GM18520 (cell line): ENCODE measurements around the gene GFOD1.
A peak's percentile ranks its signal among the peaks of the same experiment; 100 is the strongest.

Experiments
- ATAC-seq: cut with Tn5 transposase; IDR thresholded peaks from one replicate; pipeline ENCODE4 v1.9.1; 2021; ENCODE audit not compliant: unreplicated experiment

GFOD1 gene

DNA sequence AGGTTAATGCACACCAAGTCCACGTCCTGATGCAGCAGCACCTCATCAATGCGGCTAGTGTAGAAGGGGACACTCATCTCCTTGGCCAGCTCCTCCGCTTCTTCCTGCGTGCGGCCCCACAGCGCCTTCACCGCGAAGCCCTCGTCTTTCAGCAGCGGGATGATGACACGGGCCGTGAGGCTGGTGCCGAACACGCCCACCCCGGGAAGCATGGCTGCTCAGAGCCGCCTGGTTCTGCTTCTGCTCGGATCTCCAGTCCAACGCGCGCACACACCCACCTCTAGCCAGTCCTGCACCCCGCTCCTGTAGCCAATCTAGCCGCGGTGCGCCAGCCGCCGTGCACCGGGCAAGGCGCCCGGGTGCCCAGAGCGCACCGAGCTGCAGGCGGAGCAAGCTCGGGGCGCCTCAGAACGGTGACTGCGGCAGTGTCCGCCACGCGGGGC is 700 bp downstream of the GFOD1 start:
- peak; percentile 12 for ATAC-seq

DNA sequence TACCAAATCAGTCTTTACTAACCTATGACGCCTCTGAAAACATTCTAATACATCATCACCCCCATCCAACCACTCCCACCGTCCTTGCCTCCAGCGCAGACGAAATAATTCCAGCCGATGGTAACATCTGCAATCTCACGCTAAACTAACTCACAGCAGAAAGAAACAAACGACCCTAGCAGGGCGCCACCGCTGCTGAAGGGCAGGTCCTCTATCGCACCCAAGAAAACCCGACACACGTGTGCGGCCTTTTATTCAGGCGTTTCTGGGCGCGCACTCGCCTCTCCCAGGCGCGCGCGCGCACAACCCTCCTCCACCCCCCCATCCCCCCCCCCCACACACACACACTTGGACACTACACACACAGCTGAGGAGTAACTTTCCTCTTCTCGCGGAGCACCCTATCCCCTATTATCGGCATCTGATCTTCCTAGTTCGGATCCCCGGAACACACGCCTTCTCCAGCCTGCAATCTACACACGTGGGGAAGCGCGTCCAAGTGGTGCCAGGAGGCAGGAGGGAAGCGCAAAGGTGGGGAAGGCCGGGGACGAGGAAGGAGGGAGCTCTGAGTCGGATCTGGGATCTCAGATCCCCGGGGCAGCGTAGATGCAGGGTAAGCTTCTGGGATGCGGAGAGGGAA is 1.4 kb downstream of the GFOD1 start:
- ATAC-seq: no peak

DNA sequence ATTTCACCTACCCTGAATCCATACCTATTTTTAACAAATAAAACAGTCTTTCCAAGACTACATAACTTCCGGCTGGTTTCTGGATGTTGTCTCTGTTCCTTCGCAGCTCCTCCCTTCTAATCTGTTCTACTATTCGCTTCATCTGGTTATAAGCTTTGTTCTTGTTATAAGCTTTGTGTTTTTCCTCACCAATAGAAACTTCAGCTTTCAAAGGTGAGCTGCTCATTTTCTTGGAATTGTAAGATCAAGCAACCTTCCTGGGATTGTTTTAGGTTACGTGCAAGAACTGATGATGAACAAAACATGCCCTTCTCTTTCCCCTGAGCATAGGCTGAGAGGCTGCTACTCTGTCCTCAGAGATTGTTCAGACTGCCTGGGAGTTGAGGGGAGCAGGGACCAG is 2.1 kb downstream of the GFOD1 start:
- no peak for ATAC-seq

DNA sequence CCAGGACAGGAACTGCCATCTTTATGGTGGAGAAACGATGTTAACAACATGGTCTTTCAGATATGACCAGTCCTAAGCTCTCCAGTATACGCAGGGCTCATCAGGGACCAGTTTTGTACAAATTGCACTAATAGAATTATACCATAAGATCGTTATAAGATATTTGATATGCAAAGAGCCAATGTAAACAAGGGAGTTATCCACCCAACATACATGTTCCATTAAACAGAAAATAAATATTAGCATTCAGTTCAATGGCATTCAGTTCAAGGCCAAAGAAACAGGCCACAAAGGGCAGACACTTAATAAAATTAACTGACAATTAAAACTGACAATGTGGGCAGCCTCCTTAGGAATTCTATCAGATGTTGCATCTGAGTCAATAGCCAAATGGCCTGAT is 2.6 kb downstream of the GFOD1 start:
- no peak for ATAC-seq

DNA sequence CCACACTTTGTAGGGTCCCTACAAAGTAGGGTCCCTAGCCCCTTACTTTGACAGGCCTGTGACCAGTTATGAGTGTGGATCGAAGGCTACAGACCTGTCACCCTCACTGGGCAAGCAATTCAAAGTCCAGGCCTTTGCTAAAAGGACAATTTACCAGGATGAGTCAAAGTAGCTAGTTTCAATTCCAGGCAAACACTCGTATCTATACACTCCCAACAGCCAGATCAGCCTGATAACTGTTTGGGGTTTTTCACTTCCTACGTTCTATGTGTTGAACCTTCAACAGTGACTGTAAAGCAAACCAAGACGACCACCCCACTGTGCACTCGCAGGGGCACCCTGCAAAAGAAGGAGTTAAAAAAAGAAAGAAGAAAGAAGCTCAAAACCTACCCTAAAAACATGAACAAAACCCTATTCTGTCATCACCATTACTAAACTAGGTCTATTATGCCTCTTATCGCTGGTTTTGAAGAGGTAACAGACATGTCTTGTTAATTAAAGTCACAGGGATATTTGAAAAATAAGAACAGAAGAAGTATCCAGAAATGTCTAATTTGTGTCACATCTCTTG is 3.2 kb downstream of the GFOD1 start:
- ATAC-seq: no peak

DNA sequence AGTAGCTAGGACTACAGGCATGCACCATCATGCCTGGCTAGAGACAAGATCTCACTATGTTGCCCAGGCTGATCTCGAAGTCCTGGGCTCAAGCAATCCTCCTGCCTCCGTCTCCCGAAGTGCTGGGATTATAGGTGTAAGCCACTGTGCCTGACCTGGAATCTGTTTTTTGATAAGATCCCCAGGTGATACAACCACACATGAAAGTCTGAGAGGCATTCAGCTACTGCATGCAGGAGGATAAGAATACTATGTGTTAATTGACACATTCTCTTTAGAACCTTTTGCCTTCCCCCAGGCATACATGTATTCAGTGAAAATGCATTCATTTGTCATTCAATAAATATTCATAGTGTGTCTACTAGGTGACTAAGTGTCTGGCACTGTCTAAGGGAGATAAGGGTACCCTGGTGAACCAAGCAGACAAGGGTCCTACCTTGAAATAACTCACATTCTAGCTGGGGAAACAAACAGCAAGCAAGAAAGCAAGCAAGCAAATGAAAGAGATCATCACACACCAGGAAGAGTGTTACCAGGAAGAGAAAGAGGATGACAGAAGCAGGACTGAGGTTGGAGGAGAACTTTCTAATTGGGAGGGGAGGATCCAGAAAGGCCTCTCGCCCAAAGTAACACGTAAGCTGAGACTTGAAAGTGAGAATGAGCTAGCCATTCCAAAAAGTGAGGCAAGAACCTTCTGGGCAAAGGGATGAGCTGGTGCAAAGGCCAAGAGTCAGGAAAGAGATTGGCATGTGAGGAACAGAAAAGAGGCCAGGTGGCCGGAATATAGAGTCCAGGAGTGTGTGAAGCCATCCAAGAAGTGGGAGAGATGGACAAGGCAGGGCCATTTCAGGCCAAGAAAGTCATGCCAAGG is 6.5 kb downstream of the GFOD1 start:
- ATAC-seq: no peak

DNA sequence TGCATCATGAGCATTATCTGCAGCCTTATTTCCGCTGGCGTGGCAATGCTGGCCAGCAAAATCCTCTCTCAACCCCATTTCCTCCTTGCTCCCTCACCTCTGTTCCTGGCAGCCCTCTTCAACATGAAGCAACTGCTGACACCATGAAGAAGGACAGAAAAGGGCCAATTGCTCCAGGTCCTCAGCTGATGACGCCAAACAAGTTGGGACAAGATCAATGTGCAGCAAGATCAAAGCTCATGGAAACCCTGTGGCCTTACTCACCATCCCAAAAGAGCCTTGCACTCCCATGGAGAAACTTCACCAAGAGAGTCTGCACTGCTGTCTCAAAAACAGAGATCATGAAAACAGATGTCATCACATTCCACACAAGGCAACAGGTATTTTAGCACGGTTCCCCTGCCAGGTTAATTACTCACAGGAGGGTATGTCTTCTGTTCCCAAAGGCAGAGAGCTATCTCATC is 7.4 kb downstream of the GFOD1 start:
- no peak for ATAC-seq

DNA sequence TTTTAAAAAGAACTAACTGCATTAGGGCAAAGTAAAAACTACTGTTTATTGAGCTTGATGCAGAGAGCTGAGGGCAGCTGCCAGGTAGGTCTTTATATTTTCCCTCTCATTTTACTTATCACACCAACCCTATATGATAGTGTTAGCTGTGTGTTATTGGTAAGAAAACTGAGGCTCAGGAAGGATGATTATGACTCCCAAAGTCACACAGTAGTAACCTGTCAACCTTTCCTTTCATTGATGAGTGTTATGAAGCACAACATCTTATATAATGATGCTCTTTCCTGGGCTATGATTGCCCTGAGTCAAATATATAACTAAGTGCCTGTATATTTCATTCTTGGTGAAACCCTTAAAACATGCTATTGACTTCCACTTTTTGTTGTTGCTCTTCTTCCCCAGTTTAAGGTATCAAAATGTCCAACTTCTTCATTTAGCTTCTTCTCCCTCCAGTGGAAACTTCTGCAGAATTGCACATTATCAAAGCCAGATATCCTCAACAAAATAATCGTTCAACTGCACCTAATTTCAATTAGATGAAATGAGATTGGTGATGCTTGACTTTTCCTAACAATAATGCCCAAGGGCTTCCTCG is 8.1 kb downstream of the GFOD1 start:
- ATAC-seq: no peak

DNA sequence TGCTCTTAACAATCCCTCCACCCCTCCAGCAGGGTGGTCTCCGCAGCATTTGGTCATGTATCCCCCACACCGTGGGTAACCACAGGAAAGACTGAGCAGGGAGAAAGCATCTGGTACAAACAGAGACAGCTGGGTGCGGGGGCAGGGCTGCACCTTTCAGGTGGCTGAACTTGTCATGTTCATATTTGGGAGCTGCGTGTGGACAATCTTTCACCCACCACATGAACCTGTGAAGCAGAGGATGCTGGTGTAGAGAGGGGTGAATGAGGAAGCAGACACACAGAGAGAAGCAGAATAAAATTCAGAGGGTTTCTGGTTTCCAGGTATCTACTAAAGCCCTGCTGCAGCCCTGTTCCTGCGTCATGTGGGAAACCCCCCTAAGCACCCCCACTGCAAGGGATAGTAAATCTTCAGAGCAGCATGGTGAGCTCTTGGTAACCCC is 8.9 kb downstream of the GFOD1 start:
- no peak for ATAC-seq

DNA sequence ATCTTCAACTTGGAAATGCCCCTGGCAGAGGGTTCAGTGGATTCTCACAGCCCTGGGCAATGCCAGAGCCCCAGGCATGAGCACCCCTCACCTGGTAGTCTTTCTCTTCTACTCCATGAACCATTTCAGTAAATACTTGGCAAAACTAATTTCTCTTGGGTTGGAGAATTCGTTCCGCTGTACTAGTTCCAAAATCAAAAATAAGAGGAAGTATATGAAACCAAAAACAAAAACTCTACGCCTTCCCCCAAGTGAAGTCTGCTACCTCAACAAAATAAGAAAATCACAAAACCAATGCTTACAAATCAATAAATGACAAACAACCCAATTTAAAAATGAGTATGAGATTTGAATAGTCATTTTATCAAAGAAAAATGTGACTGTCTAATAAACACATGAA is 12.6 kb downstream of the GFOD1 start:
- ATAC-seq: no peak

DNA sequence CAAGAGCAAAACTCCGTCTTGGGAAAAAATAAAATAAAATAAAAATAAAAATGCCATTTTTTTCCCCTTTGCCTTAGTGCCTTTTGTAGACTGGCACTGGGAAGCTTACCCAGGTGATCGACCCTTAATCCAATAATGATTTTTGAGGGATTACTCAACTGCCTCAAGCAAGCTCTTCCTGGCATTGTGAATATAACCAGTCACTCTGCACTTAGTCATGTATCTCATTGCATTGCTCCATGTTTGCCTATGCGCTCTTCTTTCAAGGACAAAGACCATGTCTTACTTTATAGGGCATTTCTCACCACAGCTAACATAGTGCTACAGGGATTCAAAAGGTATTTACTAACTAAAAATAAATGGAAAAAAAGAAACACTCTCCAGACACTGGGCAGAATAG is 13.0 kb downstream of the GFOD1 start:
- no peak for ATAC-seq

DNA sequence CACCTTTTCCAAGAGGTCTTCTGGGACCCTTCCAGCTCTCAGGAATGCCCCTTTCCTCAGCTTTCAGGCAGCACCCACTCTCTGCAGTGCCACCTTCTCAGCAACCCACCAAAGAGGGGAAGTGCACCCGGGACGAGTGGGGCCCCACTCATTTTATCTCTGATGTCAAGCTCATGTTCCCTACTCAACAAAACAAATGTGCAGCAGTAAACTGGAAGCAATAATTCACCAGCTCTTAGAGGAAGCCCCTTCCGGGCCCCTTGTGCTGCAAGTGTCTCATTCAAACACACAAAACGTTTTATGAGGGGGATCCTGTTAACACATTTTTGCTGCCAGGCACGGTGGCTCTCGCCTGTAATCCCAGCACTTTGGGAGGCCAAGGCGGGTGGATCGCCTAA is 13.6 kb downstream of the GFOD1 start:
- ATAC-seq: no peak

DNA sequence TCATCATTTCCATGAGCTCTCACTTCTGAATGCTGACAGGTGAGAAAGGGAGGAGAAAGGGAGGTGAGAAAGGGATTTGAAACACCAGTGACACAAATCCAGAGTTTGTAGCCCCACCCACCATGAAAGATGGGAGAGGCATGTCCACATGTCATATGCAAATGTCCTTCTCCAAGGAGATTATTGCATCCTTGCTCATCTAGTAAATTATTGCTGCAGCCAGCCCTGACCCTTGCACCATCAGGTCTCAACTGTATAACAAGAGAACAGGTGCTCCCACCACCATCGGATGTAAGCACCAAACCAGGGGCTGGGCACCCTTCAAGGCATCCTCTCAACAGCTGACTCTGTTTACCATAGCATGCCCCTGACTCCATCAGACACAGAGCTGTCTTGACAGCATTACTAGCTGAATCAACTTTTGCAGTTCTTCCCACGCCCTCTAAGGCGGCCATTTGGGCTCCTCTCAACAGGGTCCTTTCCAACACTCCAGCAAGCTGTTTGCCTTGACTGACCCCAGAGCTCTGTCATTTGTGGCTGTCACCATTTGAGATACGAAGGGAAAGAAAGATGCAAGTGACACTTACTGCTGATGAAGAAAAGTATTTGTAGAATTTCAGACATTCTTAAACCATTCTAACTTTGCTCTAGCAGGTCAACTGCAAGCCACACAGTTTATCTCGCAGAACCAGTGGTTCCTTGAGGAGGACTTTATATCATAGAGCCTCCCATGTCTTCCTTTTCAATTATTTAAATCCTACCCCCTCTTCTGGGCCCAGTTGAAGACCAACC is 14.2 kb downstream of the GFOD1 start:
- no peak for ATAC-seq

DNA sequence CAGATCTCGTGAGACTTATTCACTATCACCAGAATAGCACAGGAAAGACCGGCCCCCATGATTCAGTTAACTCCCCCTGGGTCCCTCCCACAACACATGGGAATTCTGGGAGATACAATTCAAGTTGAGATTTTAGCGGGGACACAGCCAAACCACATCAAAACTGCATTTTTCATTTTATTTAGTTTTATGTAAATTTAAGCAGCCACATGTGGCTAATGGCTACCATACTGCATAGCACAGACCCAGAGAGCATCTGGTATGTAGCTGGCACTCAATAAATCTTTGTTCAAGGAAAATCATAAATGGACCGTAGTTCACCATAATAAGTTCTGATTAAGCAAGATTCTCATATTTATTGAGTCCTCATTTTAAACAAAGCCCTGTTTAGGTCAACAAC is 15.3 kb downstream of the GFOD1 start:
- no peak for ATAC-seq

DNA sequence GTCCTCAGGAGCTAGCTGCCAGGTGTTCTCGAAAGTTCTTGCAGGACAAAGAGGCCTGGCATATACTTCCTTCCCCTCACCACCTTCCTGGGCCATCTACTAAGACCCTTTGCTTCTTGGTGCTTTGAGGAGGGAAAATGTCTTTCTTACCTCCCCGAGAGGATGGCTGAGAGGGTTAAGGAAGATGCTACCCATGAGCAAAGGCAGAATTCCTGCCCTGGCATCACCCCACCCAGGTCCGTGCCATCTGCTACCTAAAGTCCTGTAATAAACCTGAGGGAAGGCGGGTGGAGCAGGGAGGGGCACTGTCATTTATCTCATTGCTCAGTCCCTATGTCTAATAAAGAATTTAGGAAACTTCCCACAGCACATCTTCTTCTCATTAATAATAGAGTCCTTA is 16.2 kb downstream of the GFOD1 start:
- no peak for ATAC-seq

DNA sequence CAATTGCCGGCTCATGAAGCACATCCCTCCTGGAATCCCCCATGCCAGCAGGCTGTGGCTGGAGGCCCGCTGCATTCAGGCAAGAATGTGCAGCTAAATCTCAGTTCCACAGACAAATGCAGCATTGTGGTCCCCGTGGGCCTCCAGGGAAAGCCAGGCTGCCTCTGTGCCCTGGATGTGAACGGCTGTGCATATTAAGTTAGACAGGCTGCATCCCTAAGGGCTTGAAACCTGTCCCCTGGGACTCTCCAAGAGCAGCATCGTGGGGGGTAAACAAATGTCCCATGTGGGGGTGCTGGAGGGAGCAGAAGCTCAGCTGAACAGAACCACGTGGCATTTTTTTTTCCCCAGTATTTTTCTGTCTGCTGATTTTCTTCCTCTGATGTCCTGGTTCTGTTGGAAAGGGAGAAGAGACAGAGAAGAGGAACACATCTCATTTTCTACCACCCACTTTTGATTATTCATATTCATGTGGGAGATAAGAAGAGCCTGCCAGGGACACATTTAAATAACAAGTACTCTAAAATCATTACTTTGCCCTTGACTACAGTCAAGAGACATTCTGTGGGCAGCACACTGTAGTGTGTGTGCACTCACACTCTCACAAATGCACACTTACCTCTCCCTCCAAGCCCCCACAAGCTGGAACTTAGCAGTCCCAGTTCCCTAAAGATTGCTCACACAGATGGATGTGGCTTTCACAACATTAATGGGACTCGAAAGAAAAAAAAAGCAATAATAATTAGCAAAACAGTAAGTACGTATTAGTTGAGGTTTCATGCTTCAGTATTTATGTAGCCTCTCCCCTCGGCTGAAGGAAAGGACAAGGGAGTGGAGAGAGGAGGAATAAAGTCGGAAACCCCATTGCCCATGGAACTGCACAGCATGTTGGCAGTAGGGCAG is 16.9 kb downstream of the GFOD1 start:
- no peak for ATAC-seq

DNA sequence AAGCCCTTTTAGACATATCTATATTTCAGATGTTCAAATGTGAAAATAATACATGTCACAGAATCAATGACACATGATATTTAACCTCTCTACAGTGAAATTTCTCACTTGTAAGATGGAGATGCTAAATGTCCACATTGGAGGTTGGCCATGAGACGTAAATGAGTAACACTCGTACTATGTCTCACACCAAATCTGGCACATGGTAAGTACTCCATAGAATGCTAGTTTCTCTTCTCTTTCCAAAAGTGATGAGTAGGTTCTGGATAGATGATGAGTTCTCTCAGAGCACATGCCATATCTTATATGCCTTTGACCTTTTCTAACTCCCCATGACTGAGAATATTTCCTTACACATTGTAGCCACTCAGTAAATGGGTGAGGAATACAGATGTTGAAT is 17.7 kb downstream of the GFOD1 start:
- ATAC-seq: no peak

DNA sequence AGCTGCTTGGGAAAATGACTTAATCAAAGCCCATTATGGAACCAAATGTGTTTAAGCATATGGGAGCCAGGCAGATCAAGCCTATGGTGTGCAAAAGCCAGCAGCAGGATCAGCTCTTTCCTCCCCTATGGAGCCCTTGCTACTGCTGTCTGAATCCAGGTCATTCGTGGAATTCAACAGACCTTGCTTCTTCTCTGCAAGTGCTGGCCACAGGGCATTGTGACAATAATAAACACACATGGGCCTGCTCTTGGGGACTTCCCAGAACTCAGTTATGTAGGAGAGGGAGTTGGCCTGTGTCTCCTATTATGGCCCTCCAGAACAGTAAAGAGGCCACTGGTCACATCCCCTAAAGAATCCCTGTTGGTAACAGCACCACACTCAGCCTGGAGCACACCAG is 18.6 kb downstream of the GFOD1 start:
- ATAC-seq: no peak

DNA sequence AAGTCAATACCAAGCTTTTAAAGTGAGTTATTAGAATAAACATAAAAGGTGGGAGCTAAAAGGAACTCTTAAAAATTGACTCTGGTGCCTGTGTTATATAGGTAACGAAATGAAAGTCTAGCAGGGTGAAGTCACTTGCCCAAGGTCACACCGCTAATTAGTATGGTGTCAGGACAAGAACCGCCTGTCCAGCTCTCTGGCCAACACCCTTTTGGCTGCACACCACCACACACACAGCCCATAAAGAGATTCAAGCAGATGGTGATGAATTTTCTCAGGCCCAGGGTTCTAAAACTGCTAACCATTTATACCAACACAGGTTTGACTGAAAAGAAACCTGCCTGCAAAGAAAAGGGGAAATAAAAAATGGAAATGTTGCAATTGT is 20.2 kb downstream of the GFOD1 start:
- no peak for ATAC-seq
